GM19025 (cell line): Measurements from ENCODE around the gene TAF3.
"Not testable (repeated sequence)": the region's sequence is repeated elsewhere in the genome, so short reads cannot be mapped to it uniquely, and the experiment has no call there.

Experiments
- ATAC-seq: cut with Tn5 transposase; IDR thresholded peaks from one replicate; pipeline ENCODE4 v1.9.1; 2021; ENCODE audit warnings: mild to moderate bottlenecking, low read depth, moderate library complexity; ENCODE audit not compliant: unreplicated experiment

Gene TAF3

GRCh38 chr10:8026349-8027259, 208.3 kb downstream of the TAF3 start:
- peak; percentile 52 for ATAC-seq

DNA sequence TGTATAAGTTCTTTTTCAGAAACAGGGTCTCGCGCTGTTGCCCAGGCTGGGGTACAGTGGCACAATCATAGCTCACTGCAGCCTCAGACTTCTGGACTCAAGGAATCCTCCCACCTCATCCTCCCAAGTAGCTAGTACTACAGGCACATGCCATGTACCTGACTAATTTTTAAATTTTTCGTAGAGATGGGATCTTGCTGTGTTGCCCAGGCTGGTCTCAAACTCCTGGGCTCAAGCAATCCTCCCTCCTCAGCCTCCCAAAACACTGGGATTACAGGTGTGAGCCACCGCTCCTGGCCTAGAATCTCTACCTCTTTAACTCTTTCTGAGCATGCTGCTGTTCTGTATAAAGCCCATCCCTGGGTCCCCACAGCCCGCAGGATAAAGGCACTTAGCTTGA, 212.9 kb downstream of the TAF3 start:
- ATAC-seq, result not testable (repeated sequence)

DNA sequence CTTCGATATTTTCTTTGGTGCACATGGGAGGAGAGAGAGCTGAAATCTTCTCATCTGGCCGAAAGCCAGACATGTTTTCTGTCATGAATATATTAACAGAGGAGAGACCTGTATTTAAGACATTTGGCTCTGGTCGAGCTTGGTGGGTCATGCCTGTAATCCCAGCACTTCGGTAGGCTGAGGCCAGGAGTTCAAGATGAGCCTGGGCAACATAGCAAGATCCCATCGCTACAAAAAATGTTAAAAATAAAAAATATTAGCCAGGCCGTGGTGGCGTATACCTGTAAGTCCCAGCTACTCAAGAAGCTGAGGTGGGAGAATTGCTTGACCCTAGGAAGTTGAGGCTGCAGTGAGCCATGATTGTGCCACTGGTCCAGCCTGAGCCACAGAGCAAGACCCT, 214.3 kb downstream of the TAF3 start:
- no peak for ATAC-seq

DNA sequence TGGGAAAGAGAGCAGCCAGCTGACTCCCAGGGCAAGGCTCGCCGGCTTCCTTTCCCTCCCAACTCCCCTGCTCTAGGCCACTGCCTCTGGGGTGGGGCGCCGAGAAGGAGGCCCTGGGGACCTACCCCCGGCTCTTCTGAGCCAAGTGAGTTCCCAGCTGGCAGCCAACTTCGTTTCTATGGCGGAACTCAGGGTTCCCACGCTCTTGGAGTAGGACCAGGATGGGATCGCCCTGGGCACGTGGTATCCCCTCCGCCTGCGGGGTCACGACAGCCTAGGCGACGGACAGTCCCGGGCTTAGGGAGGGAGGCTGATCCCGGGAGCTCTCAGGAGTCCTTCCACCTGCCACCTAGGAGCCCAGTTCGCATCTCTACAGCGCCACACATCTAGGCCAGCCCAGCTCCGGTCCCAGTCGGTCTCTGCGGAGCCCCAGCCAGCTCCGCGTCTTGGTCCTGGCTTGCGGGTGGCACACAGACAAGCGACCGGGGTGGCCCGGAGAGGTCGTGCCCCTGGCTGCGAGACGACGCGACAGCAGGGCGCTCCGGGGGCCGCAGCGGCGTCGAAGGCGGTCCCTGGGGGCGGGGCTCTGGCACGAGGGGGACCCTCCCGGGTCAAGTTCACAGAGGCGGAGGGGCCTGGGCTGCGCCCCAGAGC, 215.6 kb downstream of the TAF3 start:
- no peak for ATAC-seq

DNA sequence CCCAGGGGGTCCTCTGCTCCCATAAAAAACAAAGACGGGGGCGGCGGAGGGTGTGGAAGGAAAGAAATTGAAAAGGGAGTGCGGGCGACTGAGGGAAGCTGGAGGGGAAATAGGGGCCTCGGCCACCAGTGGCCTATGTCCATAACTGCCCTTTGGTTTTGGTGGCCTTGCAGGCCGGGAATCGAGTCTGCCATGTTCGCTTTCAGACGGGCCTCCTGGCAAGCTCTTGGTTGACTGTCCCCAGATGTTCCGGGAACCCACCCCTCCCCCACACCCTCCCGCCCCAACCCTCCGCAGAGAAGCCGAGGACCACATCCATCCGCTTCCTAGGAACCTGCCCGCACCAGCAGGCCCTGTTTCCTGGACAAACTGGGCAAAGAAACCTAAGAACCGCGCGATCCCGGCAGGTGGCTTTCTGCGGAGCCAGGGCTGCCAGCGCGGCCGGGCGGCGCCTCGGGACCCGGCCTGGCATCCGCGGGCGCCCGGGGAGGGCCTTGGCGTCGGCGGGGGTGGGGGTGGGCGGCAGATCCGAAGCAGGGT, 216.2 kb downstream of the TAF3 start:
- ATAC-seq, result no peak

- ATAC-seq, result no peak
Observed at GRCh38 chr10:8035006-8035640, 216.8 kb downstream of the TAF3 start.

GRCh38 chr10:8035641-8036470, 217.6 kb downstream of the TAF3 start:
- no peak for ATAC-seq

- no peak for ATAC-seq
Observed at GRCh38 chr10:8036506-8037198, 218.3 kb downstream of the TAF3 start.

- no peak for ATAC-seq
Observed at GRCh38 chr10:8037199-8037801, 219.0 kb downstream of the TAF3 start.

DNA sequence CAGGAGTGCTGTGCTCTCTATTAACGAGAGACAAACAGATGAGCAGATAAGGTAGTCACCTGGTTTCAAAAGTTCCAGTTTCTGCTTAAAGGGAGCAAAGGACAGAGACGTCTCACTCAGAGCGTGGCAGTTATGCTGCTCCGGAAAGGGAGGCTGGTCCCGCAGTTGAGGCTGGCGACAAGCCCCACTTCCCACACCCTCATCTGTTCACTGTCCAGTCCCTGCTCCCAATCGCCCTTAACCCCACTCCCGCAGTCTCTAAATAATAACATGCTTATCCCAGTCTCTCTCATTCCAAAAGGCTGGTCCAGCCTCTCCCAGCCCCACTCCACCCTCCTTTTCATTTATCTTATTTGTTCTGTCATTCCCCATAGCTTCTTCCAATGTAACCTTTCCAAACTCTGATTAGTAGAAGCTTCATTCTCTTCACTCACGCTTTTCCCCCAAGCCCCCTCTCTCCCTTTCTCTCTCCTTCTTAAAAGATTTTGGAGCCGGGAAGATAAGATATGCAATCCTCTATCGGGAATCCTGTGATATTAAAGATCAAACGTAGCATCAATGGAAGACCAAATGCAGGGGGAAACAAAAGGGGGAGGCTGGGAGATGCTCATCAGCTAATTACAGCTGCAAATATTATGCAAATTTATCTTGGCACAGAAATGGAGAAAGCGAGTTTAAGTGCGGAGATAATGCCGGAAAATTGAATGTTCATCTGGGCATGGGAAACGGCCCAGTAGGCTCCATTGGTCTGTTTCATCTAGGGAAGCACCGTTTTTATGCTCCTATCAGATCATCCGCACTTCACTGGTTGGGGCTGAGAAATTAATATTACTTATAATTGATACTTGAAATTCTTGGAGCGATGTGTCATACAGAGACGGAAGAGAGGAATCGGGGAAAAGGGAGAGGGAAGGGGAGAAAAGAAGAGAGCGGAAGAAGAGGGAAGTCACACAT, 219.9 kb downstream of the TAF3 start:
- no peak for ATAC-seq

- ATAC-seq, result no peak
Observed at GRCh38 chr10:8039321-8039881, 221.1 kb downstream of the TAF3 start.

- no peak for ATAC-seq
Observed at GRCh38 chr10:8040651-8041050, 222.3 kb downstream of the TAF3 start.

DNA sequence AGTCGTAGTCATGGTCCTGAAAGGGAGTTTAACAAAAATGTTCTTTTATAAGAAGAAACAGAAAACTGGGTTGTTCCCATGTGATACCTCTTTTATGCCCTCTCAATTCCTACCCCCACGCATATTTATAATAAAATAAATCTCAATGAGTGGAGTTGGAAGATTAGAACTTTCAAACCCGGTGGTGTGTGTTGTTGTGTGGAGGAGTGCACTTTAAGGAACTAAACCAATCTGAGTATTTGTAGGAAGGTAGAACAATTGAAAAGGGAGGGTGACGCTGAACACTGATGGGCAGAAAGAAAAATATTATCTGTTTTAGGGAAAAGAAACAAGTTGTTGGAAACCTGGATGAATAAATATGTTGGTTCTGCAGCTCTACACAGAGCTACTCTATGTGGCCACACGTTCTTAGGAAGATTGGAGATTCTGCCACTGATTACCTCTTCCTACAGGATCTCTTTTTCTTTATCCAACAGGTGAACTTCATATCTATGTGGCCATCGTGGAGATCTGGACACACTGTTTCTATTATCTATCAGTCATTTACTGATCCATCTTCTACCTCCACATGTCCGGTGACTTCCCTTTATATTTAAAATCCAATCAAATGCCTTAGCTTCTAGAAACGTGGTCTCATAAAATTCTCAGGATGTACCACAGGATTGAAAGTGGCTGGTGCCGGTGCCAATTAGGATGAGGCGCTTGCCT, 223.1 kb downstream of the TAF3 start:
- no peak for ATAC-seq

GRCh38 chr10:8041992-8042720, 223.9 kb downstream of the TAF3 start:
- ATAC-seq, result no peak

DNA sequence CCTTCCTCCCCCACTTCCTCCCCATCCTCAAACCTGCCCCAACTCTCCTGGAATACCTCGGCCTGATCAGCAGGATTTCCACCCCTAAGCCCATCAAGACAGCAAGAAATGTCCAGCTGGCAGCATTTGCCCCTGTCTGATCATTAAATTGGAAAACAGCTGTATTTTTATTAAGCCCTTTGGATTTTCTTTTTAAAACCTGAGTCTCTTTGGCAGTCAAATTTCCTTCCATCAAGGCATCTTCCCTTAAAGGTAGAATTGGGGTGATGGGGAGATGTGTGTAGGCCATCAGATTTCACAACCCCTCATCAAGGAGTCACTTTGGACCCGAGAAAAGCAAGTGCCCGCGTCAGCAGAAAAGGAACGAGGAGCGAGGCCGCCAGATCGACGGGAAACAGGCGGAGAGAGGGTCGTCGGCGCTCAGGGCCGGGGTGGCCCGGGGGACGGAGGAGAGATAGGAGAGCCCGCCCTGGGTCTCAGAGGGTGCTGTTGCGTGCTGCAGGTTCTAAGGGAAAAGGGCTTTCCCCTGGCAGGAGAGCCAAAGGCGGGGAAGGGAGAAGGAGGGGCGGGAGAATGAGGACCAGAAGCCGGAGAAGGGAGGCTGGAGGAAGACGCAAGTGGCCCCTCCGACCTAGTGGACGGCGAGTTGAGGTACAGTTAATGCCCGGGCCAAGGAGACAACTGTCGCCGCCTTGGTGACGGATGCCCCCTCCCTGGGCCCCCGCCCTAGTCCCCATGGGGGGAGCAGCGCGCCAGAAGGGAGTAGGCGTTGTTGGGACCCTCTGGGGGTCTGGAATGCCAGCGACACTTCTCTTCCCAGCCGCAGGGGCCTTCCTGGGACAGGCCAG, 224.6 kb downstream of the TAF3 start:
- ATAC-seq, result no peak
